Measurements from ENCODE around the gene CCL23. TPM values are rescaled to one million over a fixed set of nuclear protein-coding genes. Genes with fewer than 3 reads are reported as not detected.

Gene CCL23
- total RNA-seq, 4 donors from 2014 or later: 2.7 to 3.8 TPM; not detected in 2

GRCh38 chr17:36008998-36009665 is 8.6 kb downstream of the CCL23 start:
- TF ChIP-seq POLR2A (IDR thresholded peaks at IDR 0.05) (no peak), CTCF (IDR thresholded peaks at IDR 0.05) (no peak)
- intact Hi-C loops (cut with DNase I): no loop called here
- WGBS, 2 donors: 80 to 84% methylated on average over 14 of the region's 14 CpGs
- no peaks in the 10 kb centered on the region for H3K36me3 ChIP-seq
- H3K4me3 ChIP-seq (replicated peaks in 1 of 3): no peak overlapping the region
- no peak for DNase-seq
- H3K27me3 ChIP-seq: no peaks in the 10 kb centered on the region
- no peaks in the 10 kb centered on the region for H3K9me3 ChIP-seq
- no peak overlapping the region for H3K27ac ChIP-seq
- no peaks in the 10 kb centered on the region for H3K4me1 ChIP-seq

GRCh38 chr17:36004594-36005108 is 13.1 kb downstream of the CCL23 start:
- H3K27ac ChIP-seq: no peak overlapping the region
- H3K36me3 ChIP-seq: no peaks in the 10 kb centered on the region
- H3K27me3 ChIP-seq: no peaks in the 10 kb centered on the region
- TF ChIP-seq CTCF (IDR thresholded peaks at IDR 0.05) (no peak), POLR2A (IDR thresholded peaks at IDR 0.05) (no peak)
- intact Hi-C loops (cut with DNase I): no loop called here
- DNase-seq: no peak
- peaks cover 8 to 10% of the 10 kb centered on the region in 2 donors for H3K4me1 ChIP-seq
- 62 to 68% methylated on average over 4 of the region's 4 CpGs for WGBS, 2 donors
- H3K9me3 ChIP-seq: no peaks in the 10 kb centered on the region
- no peak overlapping the region for H3K4me3 ChIP-seq (replicated peaks in 1 of 3)

- no peak for DNase-seq
- intact Hi-C loops (cut with DNase I): no loop called here
- H3K27me3 ChIP-seq: no peaks in the 10 kb centered on the region
- H3K4me1 ChIP-seq: peaks cover 8 to 10% of the 10 kb centered on the region in 2 donors
- no peak overlapping the region for H3K27ac ChIP-seq
- no peaks in the 10 kb centered on the region for H3K9me3 ChIP-seq
- H3K4me3 ChIP-seq (replicated peaks in 1 of 3): no peak overlapping the region
- H3K36me3 ChIP-seq: no peaks in the 10 kb centered on the region
- TF ChIP-seq CTCF (IDR thresholded peaks at IDR 0.05) (no peak), POLR2A (IDR thresholded peaks at IDR 0.05) (no peak)
- 93% methylated on average over 7 of the region's 7 CpGs for WGBS, 2 donors
These were observed 15.1 kb downstream of the CCL23 start for GRCh38 chr17:36002631-36003030.

DNA sequence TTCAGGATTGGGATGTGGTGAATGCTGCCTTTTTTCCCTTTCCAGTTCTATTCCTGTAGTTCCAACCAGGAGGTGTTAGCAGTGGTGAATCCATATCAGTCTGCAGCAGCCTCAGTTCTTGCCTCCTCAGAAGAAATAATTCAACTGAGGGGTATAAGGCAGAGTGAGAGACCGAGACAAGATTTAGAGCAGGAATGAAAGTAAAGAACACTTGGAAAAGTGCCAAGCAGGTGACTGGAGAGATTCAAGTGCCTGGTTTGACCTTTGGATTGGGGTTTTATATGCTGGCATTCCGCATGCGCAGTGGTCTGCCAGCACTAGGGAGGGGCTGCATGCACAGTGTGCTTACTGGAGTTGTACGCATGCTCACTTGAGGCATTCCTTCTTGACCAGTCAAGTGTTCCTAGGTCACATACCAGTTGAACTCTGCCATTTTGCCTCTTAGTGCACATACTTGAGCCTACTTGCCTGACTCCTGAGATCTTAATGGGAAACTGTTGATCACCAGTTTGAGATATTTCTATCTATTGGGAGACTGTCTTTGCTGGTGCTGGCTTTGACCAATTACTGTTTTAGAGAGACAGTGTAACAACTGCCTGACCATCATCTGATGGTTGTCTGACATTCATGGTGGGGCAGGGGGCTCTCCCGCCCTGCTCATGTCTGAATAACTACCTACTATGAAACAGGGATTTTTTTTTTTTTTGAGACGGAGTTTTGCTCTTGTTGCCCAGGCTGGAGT is 15.7 kb downstream of the CCL23 start:
- peaks cover 8 to 10% of the 10 kb centered on the region in 2 donors for H3K4me1 ChIP-seq
- TF ChIP-seq CTCF (IDR thresholded peaks at IDR 0.05) (no peak), POLR2A (IDR thresholded peaks at IDR 0.05) (no peak)
- H3K9me3 ChIP-seq: no peaks in the 10 kb centered on the region
- no peak overlapping the region for H3K4me3 ChIP-seq (replicated peaks in 1 of 3)
- H3K27me3 ChIP-seq: no peaks in the 10 kb centered on the region
- DNase-seq: peak; percentile 75 to 80
- intact Hi-C loops (cut with DNase I): no loop called here
- no peaks in the 10 kb centered on the region for H3K36me3 ChIP-seq
- WGBS, 2 donors: 51 to 60% methylated on average over 6 of the region's 6 CpGs
- H3K27ac ChIP-seq: no peak overlapping the region

Data from thyroid gland (tissue), 4 donors.